Activated CD8-positive, alpha-beta T cell treated with anti-CD3 and anti-CD28 coated beads for 36 hours (primary cell): Measurements from ENCODE around the gene TNNI3K. TPM values are rescaled to one million over a fixed set of nuclear protein-coding genes. Genes with fewer than 3 reads are reported as not detected.

Source experiments
- ATAC-seq: fragments of 200-7000 bp; cut with Tn5 transposase; one replicate; pipeline ENCODE4 v1.10.0; 2021; ENCODE audit warnings: mild to moderate bottlenecking, moderate library complexity
- CTCF ChIA-PET: fragments of 350-600 bp; sonication (Branson Sonifier 250); formaldehyde crosslinking; loops from one replicate; lab custom pipeline; 2021; ENCODE audit warnings: antibody characterized with exemption; lab: Charles Lee
- POLR2A ChIA-PET: fragments of 350-600 bp; sonication (Branson Sonifier 250); formaldehyde crosslinking; loops from one replicate; lab custom pipeline; 2021; ENCODE audit warnings: antibody characterized with exemption; lab: Charles Lee
- DNase-seq: peaks from one replicate; pipeline ENCODE4 v3.0.0-alpha.2; 2020
- H3K27ac Mint-ChIP-seq: one replicate; pipeline ENCODE4 v1.8.0; 2021; ENCODE audit warnings: mild to moderate bottlenecking, mixed read lengths
- H3K27me3 Mint-ChIP-seq: one replicate; pipeline ENCODE4 v1.8.0; 2021; ENCODE audit warnings: mixed read lengths
- H3K36me3 Mint-ChIP-seq: one replicate; pipeline ENCODE4 v1.8.0; 2021; ENCODE audit warnings: low read depth, mixed read lengths
- H3K4me1 Mint-ChIP-seq: one replicate; pipeline ENCODE4 v1.8.0; 2021; ENCODE audit warnings: low read depth, mixed read lengths
- H3K4me3 Mint-ChIP-seq: one replicate; pipeline ENCODE4 v1.8.0; 2021; ENCODE audit warnings: mild to moderate bottlenecking, moderate library complexity, mixed read lengths
- H3K9me3 Mint-ChIP-seq: one replicate; pipeline ENCODE4 v1.8.0; 2021; ENCODE audit warnings: mixed read lengths
- intact Hi-C: fragments of 100-400 bp; cut with micrococcal nuclease; formaldehyde crosslinking; loops from one replicate; pipeline ENCODE4 v1.10.0; 2022
- total RNA-seq, 2 experiments: library from RNA; stranded (reverse); gene quantifications; one replicate each; pipeline ENCODE4 v1.2.3, GENCODE V29; 2021
- TF ChIP-seq, protein P1 (sequence below): fragments of 200-600 bp; IDR thresholded peaks from one replicate; pipeline ENCODE4 v1.8.0; 2022; ENCODE audit warnings: antibody characterized with exemption, mild to moderate bottlenecking

Gene TNNI3K
- total RNA-seq, 2 experiments from 2014 or later: 0.52 TPM; not detected in 1

DNA sequence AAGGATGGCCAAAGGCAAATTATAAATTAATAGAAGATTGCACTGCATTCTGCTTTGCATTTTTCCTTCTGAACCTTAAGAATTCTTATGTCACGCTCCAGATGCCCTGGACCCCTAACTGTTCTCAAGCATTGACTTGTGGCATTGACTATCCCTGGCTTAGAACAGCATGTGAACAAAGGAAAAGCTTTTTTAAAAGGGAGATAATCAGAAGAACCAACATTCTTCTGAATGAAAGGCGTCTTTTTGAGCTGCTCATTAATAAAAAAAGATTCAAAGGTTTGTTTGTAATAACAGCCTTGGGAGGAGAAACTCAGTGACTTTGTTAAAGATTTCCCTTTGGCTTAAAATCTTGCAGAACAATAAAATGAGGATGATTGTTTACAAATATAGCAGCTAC, 105.5 kb downstream of the TNNI3K start:
- DNase-seq: no peak
- TF ChIP-seq, protein P1, sequence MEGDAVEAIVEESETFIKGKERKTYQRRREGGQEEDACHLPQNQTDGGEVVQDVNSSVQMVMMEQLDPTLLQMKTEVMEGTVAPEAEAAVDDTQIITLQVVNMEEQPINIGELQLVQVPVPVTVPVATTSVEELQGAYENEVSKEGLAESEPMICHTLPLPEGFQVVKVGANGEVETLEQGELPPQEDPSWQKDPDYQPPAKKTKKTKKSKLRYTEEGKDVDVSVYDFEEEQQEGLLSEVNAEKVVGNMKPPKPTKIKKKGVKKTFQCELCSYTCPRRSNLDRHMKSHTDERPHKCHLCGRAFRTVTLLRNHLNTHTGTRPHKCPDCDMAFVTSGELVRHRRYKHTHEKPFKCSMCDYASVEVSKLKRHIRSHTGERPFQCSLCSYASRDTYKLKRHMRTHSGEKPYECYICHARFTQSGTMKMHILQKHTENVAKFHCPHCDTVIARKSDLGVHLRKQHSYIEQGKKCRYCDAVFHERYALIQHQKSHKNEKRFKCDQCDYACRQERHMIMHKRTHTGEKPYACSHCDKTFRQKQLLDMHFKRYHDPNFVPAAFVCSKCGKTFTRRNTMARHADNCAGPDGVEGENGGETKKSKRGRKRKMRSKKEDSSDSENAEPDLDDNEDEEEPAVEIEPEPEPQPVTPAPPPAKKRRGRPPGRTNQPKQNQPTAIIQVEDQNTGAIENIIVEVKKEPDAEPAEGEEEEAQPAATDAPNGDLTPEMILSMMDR: no peak
- no peak overlapping the region for H3K4me3 Mint-ChIP-seq

DNA sequence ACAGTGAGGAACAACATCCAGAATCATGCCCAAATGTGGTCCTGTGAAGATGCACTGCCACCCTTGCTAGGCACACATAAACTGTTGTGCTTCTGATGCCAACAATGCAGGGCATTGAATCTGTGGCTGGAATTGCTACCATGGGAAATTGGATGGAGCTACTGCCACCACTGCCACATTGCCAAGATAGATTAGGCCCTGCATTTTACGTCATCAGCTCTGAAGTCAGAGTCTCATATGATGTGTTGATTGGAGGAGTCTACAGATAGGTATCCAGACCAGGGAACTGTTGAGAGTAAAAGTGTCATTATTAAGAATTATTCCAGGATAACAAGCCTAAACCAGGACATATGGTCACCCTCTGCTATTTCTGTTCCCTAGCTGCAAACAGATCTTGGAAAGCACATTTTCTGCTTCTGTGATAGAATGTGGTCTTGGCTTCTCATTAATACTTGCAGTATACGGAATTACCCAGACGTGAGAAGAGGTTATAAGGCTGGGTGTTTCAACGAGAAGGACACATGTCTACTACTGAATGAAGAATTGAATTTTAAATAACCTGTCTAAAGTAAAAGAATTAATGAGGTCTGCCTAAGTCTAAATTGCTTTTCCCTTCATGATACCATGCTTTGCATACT, 106.6 kb downstream of the TNNI3K start:
- Mint-ChIP-seq H3K36me3 (no peaks in the 10 kb centered on the region), H3K27me3 (no peaks in the 10 kb centered on the region), H3K27ac (no peak overlapping the region), H3K4me1 (no peaks in the 10 kb centered on the region), H3K4me3 (no peak overlapping the region), H3K9me3 (no peaks in the 10 kb centered on the region)
- TF ChIP-seq, protein P1: no peak
- POLR2A ChIA-PET: no interaction called here
- intact Hi-C loops: no loop called here
- ATAC-seq (no peak), DNase-seq (no peak)
- CTCF ChIA-PET: interaction anchor here (1.5 kb wide), 1 partner anchor 15 kb away, joined by 3 read pairs; no protein-coding TSS in a partner anchor

More for the DNA sequence above, 105.5 kb downstream of the TNNI3K start:
- H3K4me1 Mint-ChIP-seq: no peaks in the 10 kb centered on the region
- POLR2A ChIA-PET: no interaction called here
- H3K27me3 Mint-ChIP-seq: no peaks in the 10 kb centered on the region
- CTCF ChIA-PET: no interaction called here
- no peaks in the 10 kb centered on the region for H3K9me3 Mint-ChIP-seq
- no peaks in the 10 kb centered on the region for H3K36me3 Mint-ChIP-seq
- ATAC-seq: no peak
- intact Hi-C loops: no loop called here
- H3K27ac Mint-ChIP-seq: no peak overlapping the region

DNA sequence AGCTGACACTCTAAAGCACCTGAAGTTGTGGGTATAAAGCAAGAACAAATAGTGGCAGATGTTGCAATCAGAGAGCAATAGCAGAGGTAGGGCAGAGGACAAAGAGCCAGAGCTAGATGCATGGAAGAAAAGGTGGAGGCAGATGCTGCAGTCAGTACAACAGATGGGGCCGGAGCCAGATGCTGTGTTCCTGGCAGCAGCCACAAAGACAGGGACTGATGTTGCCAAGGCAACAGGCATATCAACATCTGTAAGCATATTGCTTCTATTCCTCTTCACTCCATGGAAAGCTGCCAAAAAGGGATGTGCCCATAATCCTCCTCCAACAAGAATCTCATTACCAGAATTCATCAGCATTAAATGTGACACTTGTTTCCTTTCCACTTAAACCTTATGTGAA, 108.0 kb downstream of the TNNI3K start:
- no peak overlapping the region for H3K27ac Mint-ChIP-seq
- TF ChIP-seq, protein P1: no peak
- ATAC-seq: no peak
- CTCF ChIA-PET: no interaction called here
- POLR2A ChIA-PET: interaction anchor here (0.5 kb wide), 1 partner anchor 738 kb away, joined by 3 read pairs; no protein-coding TSS in a partner anchor
- H3K36me3 Mint-ChIP-seq: no peaks in the 10 kb centered on the region
- peaks cover under 1% of the 10 kb centered on the region for H3K9me3 Mint-ChIP-seq
- no peak for DNase-seq
- no peak overlapping the region for H3K4me3 Mint-ChIP-seq
- H3K27me3 Mint-ChIP-seq: no peaks in the 10 kb centered on the region
- intact Hi-C loops: no loop called here
- no peaks in the 10 kb centered on the region for H3K4me1 Mint-ChIP-seq

DNA sequence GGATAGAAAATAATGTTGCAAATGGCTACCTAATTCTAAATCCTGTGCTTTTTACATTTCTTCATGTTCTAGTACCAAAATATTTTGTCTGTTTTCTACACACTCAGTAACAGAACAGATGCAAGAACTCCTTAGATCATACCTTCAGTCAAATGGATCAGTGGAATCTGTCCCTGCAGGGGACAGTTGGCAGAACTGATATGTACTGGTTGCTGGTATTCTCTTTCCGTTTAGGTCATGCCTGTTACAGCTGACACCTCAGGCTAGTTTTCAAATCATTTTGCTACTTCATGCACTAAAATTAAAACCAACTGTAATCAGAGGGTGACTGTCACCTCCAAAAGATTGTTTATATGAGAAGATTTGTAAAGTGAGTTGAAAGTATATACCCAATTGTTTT, 109.2 kb downstream of the TNNI3K start:
- Mint-ChIP-seq H3K27me3 (no peaks in the 10 kb centered on the region), H3K36me3 (no peaks in the 10 kb centered on the region), H3K4me1 (no peaks in the 10 kb centered on the region), H3K27ac (no peak overlapping the region), H3K9me3 (peaks cover 2% of the 10 kb centered on the region), H3K4me3 (no peak overlapping the region)
- ATAC-seq (no peak), DNase-seq (no peak)
- intact Hi-C loops: no loop called here
- TF ChIP-seq, protein P1: no peak
- CTCF ChIA-PET: no interaction called here
- POLR2A ChIA-PET: no interaction called here

DNA sequence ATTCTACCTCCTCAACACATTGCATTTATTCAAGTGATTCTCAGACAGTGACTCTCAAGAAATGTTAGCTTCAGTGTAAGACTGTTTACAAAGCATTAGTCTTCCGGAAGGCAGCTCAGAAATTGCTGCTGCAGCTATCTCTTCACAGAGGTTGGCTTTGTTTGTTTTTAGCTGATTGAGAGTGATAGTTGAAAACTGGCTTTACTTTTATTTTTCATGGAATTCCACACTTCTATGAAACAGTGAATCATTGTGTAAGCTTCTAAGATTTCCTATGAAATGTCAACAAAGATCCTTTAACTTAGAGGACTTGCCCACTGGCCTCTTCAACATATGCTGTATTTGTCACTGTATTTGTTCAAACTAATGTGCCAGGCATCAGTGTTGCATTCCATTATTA, 121.3 kb downstream of the TNNI3K start:
- no peak overlapping the region for H3K27ac Mint-ChIP-seq
- DNase-seq (no peak), ATAC-seq (no peak)
- H3K36me3 Mint-ChIP-seq: no peaks in the 10 kb centered on the region
- H3K4me1 Mint-ChIP-seq: no peaks in the 10 kb centered on the region
- no peaks in the 10 kb centered on the region for H3K9me3 Mint-ChIP-seq
- intact Hi-C loops: no loop called here
- no peaks in the 10 kb centered on the region for H3K27me3 Mint-ChIP-seq
- CTCF ChIA-PET: interaction anchor here (1.1 kb wide), 1 partner anchor 15 kb away, joined by 3 read pairs; no protein-coding TSS in a partner anchor
- POLR2A ChIA-PET: no interaction called here
- H3K4me3 Mint-ChIP-seq: no peak overlapping the region
- TF ChIP-seq, protein P1: no peak
